ENCODE data around the gene SMPD1.
"Not testable (repeated sequence)": the region's sequence is repeated elsewhere in the genome, so short reads cannot be mapped to it uniquely, and the experiment has no call there.

Gene SMPD1

GRCh38 chr11:6388748-6389147 lies 1.5 kb upstream of the SMPD1 start:
- no peak for TF ChIP-seq CTCF (IDR thresholded peaks at IDR 0.05; ENCODE audit: low read depth, low read length)
- DNase-seq (ENCODE audit: extremely low read depth, low read depth): no peak

GRCh38 chr11:6390718-6391469 lies 620 bp downstream of the SMPD1 start:
- DNase-seq (ENCODE audit: extremely low read depth, low read depth): no peak
- no peak for TF ChIP-seq CTCF (IDR thresholded peaks at IDR 0.05; ENCODE audit: low read depth, low read length)

GRCh38 chr11:6391537-6392134 lies 1.4 kb downstream of the SMPD1 start:
- no peak for TF ChIP-seq CTCF (IDR thresholded peaks at IDR 0.05; ENCODE audit: low read depth, low read length)
- DNase-seq (ENCODE audit: extremely low read depth, low read depth): no peak

GRCh38 chr11:6392251-6392650 lies 2.0 kb downstream of the SMPD1 start:
- DNase-seq (ENCODE audit: extremely low read depth, low read depth): not testable (repeated sequence)

- TF ChIP-seq CTCF (IDR thresholded peaks at IDR 0.05; ENCODE audit: low read depth, low read length): no peak
- no peak for DNase-seq (ENCODE audit: extremely low read depth, low read depth)
Observed at GRCh38 chr11:6393989-6394670, 3.9 kb downstream of the SMPD1 start.

GRCh38 chr11:6395470-6396060 lies 5.3 kb downstream of the SMPD1 start:
- DNase-seq (ENCODE audit: extremely low read depth, low read depth): no peak
- TF ChIP-seq CTCF (IDR thresholded peaks at IDR 0.05; ENCODE audit: low read depth, low read length): no peak

GRCh38 chr11:6397156-6397555 lies 6.9 kb downstream of the SMPD1 start:
- DNase-seq (ENCODE audit: extremely low read depth, low read depth): no peak
- no peak for TF ChIP-seq CTCF (IDR thresholded peaks at IDR 0.05; ENCODE audit: low read depth, low read length)

All from AG09319 (cell line).